H1 (cell line): Measurements from ENCODE around the gene PRKG2. TPM values are rescaled to one million over a fixed set of nuclear protein-coding genes. Genes with fewer than 3 reads are reported as not detected.

Source experiments
- CTCF ChIA-PET: fragments of 300-600 bp; sonication (Branson Sonifier 250); formaldehyde crosslinking; loops from one replicate; lab custom pipeline; 2021; ENCODE audit not compliant: partially characterized antibody; lab: Charles Lee
- POLR2A ChIA-PET: fragments of 300-600 bp; sonication (Branson Sonifier 250); formaldehyde crosslinking; loops from one replicate; lab custom pipeline; 2021; ENCODE audit warnings: inconsistent platforms; ENCODE audit not compliant: partially characterized antibody; lab: Charles Lee
- DNase-seq, 2 experiments: peaks; one replicate each; pipeline versions ENCODE4 v3.0.0 to v3.0.0-alpha.2; 2010 to 2022; ENCODE audit warnings: low spot score in 2 of 2, low read depth in 1 of 2, mixed read lengths in 1 of 2
- FAIRE-seq: peaks from 2 replicates; lab custom pipeline; 2011; peaks lifted over from hg19 to GRCh38; lab: Jason Lieb, UNC
- H2AFZ ChIP-seq: 2 replicates; pipeline ENCODE4 v1.8.1; 2012; ENCODE audit warnings: low read length, inconsistent platforms
- H2AK5ac ChIP-seq: 2 replicates; pipeline ENCODE4 v1.6.1; 2013; ENCODE audit warnings: low read depth, low read length
- H2BK120ac ChIP-seq: replicated peaks from 2 replicates; pipeline ENCODE3; 2013; ENCODE audit warnings: low read depth, low read length, inconsistent platforms
- H2BK12ac ChIP-seq: 2 replicates; pipeline ENCODE4 v1.6.1; 2013; ENCODE audit warnings: low read depth, low read length
- H2BK15ac ChIP-seq: 2 replicates; pipeline ENCODE4 v1.6.1; 2013; ENCODE audit warnings: low read length
- H2BK20ac ChIP-seq: 2 replicates; pipeline ENCODE4 v1.6.1; 2013; ENCODE audit warnings: low read length
- H2BK5ac ChIP-seq: 2 replicates; pipeline ENCODE4 v1.6.1; 2013; ENCODE audit warnings: low read depth, low read length
- H3K14ac ChIP-seq: 2 replicates; pipeline ENCODE4 v1.6.1; 2013; ENCODE audit warnings: inconsistent platforms; ENCODE audit not compliant: insufficient read length
- H3K18ac ChIP-seq: 2 replicates; pipeline ENCODE4 v1.6.1; 2013; ENCODE audit warnings: low read length; ENCODE audit errors: extremely low read depth
- H3K23ac ChIP-seq: 2 replicates; pipeline ENCODE4 v1.6.1; 2013; ENCODE audit warnings: inconsistent platforms; ENCODE audit not compliant: insufficient read length
- H3K23me2 ChIP-seq: 2 replicates; pipeline ENCODE4 v1.6.1; 2013; ENCODE audit warnings: low read depth, low read length
- H3K27ac ChIP-seq: 2 replicates; pipeline ENCODE4 v1.6.1; 2011; ENCODE audit warnings: low read depth, low read length, inconsistent platforms
- H3K27me3 ChIP-seq, 4 experiments: replicated peaks in 1 of 4; 1 replicate in 1 of 4; 2 replicates in 3 of 4; pipeline versions ENCODE4 v1.6.1 to v1.8.1; 2011 to 2013; ENCODE audit warnings: low read length in 3 of 4, mild to moderate bottlenecking in 3 of 4, inconsistent platforms in 2 of 4, mixed read lengths in 2 of 4, moderate library complexity in 1 of 4; ENCODE audit not compliant: control insufficient read depth in 3 of 4, insufficient read depth in 3 of 4; ENCODE audit errors: extremely low read depth in 1 of 4
- H3K36me3 ChIP-seq, 4 experiments: 2 replicates each; pipeline versions ENCODE4 v1.6.1 to v1.8.1; 2011 to 2013; ENCODE audit warnings: mild to moderate bottlenecking in 4 of 4, low read length in 3 of 4, moderate library complexity in 2 of 4, control low read depth in 1 of 4, inconsistent platforms in 1 of 4; ENCODE audit not compliant: insufficient read depth in 4 of 4, control insufficient read depth in 2 of 4
- H3K4ac ChIP-seq: replicated peaks from 2 replicates; pipeline ENCODE3; 2013; ENCODE audit warnings: low read length, low read depth, mixed read lengths, inconsistent platforms; ENCODE audit not compliant: insufficient read length
- H3K4me1 ChIP-seq, 4 experiments: replicated peaks in 1 of 4; 1 replicate in 1 of 4; 2 replicates in 3 of 4; pipeline versions ENCODE4 v1.6.1 to v1.8.1; 2011 to 2013; ENCODE audit warnings: low read length in 3 of 4, inconsistent platforms in 2 of 4, mixed read lengths in 1 of 4; ENCODE audit not compliant: insufficient read depth in 4 of 4, control insufficient read depth in 3 of 4
- H3K4me2 ChIP-seq, 2 experiments: 2 replicates each; pipeline versions ENCODE4 v1.6.1 to v1.8.1; 2011 to 2013; ENCODE audit warnings: low read depth in 2 of 2, low read length in 2 of 2, control low read depth in 1 of 2, inconsistent platforms in 1 of 2, mild to moderate bottlenecking in 1 of 2; ENCODE audit not compliant: insufficient read depth in 1 of 2
- H3K4me3 ChIP-seq, 4 experiments: fragments of 200-600, 300-600 bp in 1 of 4; sonication (generic), shearing (Covaris generic), sonication (Bioruptor Twin) in 1 of 4; 2 replicates each; pipeline versions ENCODE4 v1.5.1 to v1.8.1; 2011 to 2016; ENCODE audit warnings: low read length in 4 of 4, low read depth in 3 of 4, control low read depth in 2 of 4, inconsistent platforms in 2 of 4, mild to moderate bottlenecking in 2 of 4, mixed read lengths in 1 of 4, moderate library complexity in 1 of 4; ENCODE audit not compliant: insufficient read depth in 2 of 4; ENCODE audit errors: extremely low read depth in 1 of 4
- H3K56ac ChIP-seq: replicated peaks from 2 replicates; pipeline ENCODE3; 2013; ENCODE audit warnings: low read depth, mild to moderate bottlenecking, mixed read lengths, low read length, inconsistent platforms; ENCODE audit not compliant: insufficient read length
- H3K79me1 ChIP-seq: 2 replicates; pipeline ENCODE4 v1.6.1; 2013; ENCODE audit warnings: low read depth, low read length, control low read depth
- H3K79me2 ChIP-seq, 2 experiments: 2 replicates each; pipeline versions ENCODE4 v1.6.1 to v1.8.1; 2012 to 2013; ENCODE audit warnings: low read length in 2 of 2, mild to moderate bottlenecking in 2 of 2, inconsistent platforms in 1 of 2; ENCODE audit not compliant: insufficient read depth in 2 of 2, control insufficient read depth in 1 of 2
- H3K9ac ChIP-seq, 4 experiments: replicated peaks in 1 of 4; 1 replicate in 1 of 4; 2 replicates in 3 of 4; pipeline versions ENCODE4 v1.6.1 to v1.8.1; 2011 to 2013; ENCODE audit warnings: low read depth in 3 of 4, low read length in 3 of 4, control low read depth in 2 of 4, mild to moderate bottlenecking in 2 of 4, moderate library complexity in 2 of 4, inconsistent platforms in 1 of 4; ENCODE audit errors: extremely low read depth in 1 of 4
- H3K9me3 ChIP-seq, 2 experiments: 2 replicates each; pipeline versions ENCODE4 v1.6.1 to v1.8.1; 2012 to 2013; ENCODE audit warnings: mild to moderate bottlenecking in 2 of 2, moderate library complexity in 2 of 2, control low read depth in 1 of 2, inconsistent platforms in 1 of 2, low read depth in 1 of 2, low read length in 1 of 2, mixed read lengths in 1 of 2; ENCODE audit not compliant: insufficient read depth in 2 of 2
- H4K20me1 ChIP-seq, 2 experiments: replicated peaks in 1 of 2; 2 replicates each; pipeline versions ENCODE3 to v1.8.1; 2011 to 2013; ENCODE audit warnings: inconsistent platforms in 2 of 2, low read length in 2 of 2, mild to moderate bottlenecking in 1 of 2; ENCODE audit not compliant: insufficient read depth in 2 of 2, control insufficient read depth in 1 of 2
- H4K5ac ChIP-seq: 2 replicates; pipeline ENCODE4 v1.6.1; 2013; ENCODE audit warnings: low read length, low read depth, mixed read lengths, inconsistent platforms; ENCODE audit not compliant: insufficient read length
- H4K8ac ChIP-seq: 2 replicates; pipeline ENCODE4 v1.8.0; 2013; ENCODE audit warnings: mild to moderate bottlenecking, moderate library complexity, low read length, inconsistent platforms; ENCODE audit not compliant: insufficient read depth; ENCODE audit errors: extremely low read depth
- H4K91ac ChIP-seq: replicated peaks from 2 replicates; pipeline ENCODE3; 2013; ENCODE audit warnings: low read length, mixed read lengths, inconsistent platforms; ENCODE audit not compliant: insufficient read length
- BACH1 ChIP-seq: IDR thresholded peaks from 2 replicates; pipeline ENCODE4 v1.6.1; 2012; ENCODE audit warnings: low read length, improper control_type of control experiment
- EGR1 ChIP-seq: IDR thresholded peaks from 2 replicates; pipeline ENCODE4 v1.6.1; 2011; ENCODE audit warnings: low read depth, low read length, borderline replicate concordance
- JUND ChIP-seq: IDR thresholded peaks from 2 replicates; pipeline ENCODE4 v1.6.1; 2011; ENCODE audit warnings: mild to moderate bottlenecking, improper control_type of control experiment, low read length
- PHF8 ChIP-seq: fragments of 200-600 bp; sonication (generic); conservative IDR thresholded peaks from 2 replicates; pipeline ENCODE4 v1.7.1; 2012; ENCODE audit warnings: low read depth, mild to moderate bottlenecking, inconsistent platforms, low read length, moderate library complexity
- POU5F1 ChIP-seq: IDR thresholded peaks from 2 replicates; pipeline ENCODE4 v1.6.1; 2011; ENCODE audit warnings: low read depth, mild to moderate bottlenecking, low read length, moderate library complexity
- RFX5 ChIP-seq: IDR thresholded peaks from 2 replicates; pipeline ENCODE4 v1.6.1; 2011; ENCODE audit warnings: low read depth, low read length, improper control_type of control experiment, borderline replicate concordance
- RNF2 ChIP-seq: fragments of 200-900, 300-1000 bp; sonication (generic); IDR thresholded peaks from 2 replicates; pipeline ENCODE4 v1.7.1; 2016; ENCODE audit warnings: borderline replicate concordance, low read depth, mild to moderate bottlenecking, antibody characterized with exemption, low read length; ENCODE audit not compliant: poor library complexity, severe bottlenecking; ENCODE audit errors: missing control alignments
- SIX5 ChIP-seq: IDR thresholded peaks from 2 replicates; pipeline ENCODE4 v1.6.1; 2011; ENCODE audit warnings: mild to moderate bottlenecking, low read depth, low read length
- WGBS, 2 experiments: shearing (Covaris generic) in 1 of 2; methylation state at CpG; one replicate each; pipeline versions ENCODE4 v1.1.6 to v1.1.7; 2013 to 2015; ENCODE audit warnings: low lambda C conversion rate in 2 of 2, mixed read lengths in 2 of 2, inconsistent platforms in 1 of 2, low coverage in 1 of 2, missing lambda C conversion rate in 1 of 2; ENCODE audit not compliant: insufficient replicate concordance in 2 of 2, insufficient coverage in 1 of 2, insufficient read length in 1 of 2; ENCODE audit errors: extremely low coverage in 1 of 2, missing lambda C conversion rate in 1 of 2; 5-methylcytosine and 5-hydroxymethylcytosine counted together
- polyA plus RNA-seq, 7 experiments: library from polyadenylated mRNA; depleted of rRNA in 3 of 7; stranded (reverse) in 5 of 7; unstranded in 2 of 7; fragments of >200 nt in 5 of 7; fragments of 200-250 nt in 2 of 7; gene quantifications; 1 replicate in 5 of 7; 2 replicates in 1 of 7; 4 replicates in 1 of 7; pipeline versions ENCODE4 v1.2.1 to v1.2.3, GENCODE V29; 2011 to 2013; ENCODE audit warnings: missing spikeins in 2 of 7, mixed read lengths in 2 of 7
- total RNA-seq: library from RNA; stranded (reverse); fragmentation: NEBNext Ultra II Directional; extraction: Animal tissue kit (Norgen Biotek cat#: 25700); gene quantifications from 2 replicates; pipeline ENCODE4 v1.2.1, GENCODE V29; 2021
- TF ChIP-seq, protein P1 (sequence below): IDR thresholded peaks from 2 replicates; pipeline ENCODE4 v1.6.1; 2012; ENCODE audit warnings: low read length, inconsistent platforms
- TF ChIP-seq, protein P2 (sequence below): IDR thresholded peaks from 2 replicates; pipeline ENCODE4 v1.6.1; 2012; ENCODE audit warnings: inconsistent platforms
- TF ChIP-seq, protein P3 (sequence below): IDR thresholded peaks from 2 replicates; pipeline ENCODE4 v1.6.1; 2012; ENCODE audit warnings: inconsistent platforms

The PRKG2 gene
- total and polyA plus RNA-seq, 2 of the 8 experiments (the other 6 are each of a cell fraction or from before 2014, with no cell fraction given) = 0.45 to 1.2 TPM

DNA sequence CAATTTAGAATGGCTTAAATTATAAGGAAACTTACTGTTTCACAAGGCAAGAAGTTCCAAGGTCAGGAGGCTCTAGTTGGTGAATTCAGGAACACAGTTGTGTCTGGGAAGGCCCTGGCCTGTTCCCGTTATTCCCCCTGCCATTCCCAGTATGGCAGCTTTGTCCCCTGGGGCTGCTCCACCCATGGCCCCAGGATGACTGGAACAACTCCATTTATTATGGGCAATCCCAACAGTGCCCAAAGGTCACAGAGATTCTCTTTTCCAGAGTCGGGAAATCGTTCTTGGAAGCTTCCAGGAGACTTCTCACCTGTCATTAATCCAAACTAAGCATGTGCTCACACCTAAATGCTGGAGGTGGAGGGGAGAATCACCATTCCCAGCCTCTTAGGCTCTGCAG lies 2.8 kb upstream of the PRKG2 start:
- no peak for FAIRE-seq
- WGBS, 2 experiments = 85% methylated on average over 3 of the region's 3 CpGs; no CpG with 5 or more reads in 1 of the 2 experiments
- TF ChIP-seq JUND = no peak
- TF ChIP-seq PHF8 = no peak
- TF ChIP-seq EGR1 = no peak
- TF ChIP-seq, protein P1, sequence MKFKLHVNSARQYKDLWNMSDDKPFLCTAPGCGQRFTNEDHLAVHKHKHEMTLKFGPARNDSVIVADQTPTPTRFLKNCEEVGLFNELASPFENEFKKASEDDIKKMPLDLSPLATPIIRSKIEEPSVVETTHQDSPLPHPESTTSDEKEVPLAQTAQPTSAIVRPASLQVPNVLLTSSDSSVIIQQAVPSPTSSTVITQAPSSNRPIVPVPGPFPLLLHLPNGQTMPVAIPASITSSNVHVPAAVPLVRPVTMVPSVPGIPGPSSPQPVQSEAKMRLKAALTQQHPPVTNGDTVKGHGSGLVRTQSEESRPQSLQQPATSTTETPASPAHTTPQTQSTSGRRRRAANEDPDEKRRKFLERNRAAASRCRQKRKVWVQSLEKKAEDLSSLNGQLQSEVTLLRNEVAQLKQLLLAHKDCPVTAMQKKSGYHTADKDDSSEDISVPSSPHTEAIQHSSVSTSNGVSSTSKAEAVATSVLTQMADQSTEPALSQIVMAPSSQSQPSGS = no peak
- no peak for TF ChIP-seq BACH1
- TF ChIP-seq, protein P2, sequence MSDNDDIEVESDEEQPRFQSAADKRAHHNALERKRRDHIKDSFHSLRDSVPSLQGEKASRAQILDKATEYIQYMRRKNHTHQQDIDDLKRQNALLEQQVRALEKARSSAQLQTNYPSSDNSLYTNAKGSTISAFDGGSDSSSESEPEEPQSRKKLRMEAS = no peak
- no peak for TF ChIP-seq SIX5
- no peak for TF ChIP-seq RFX5
- TF ChIP-seq POU5F1 = no peak
- TF ChIP-seq, protein P3, sequence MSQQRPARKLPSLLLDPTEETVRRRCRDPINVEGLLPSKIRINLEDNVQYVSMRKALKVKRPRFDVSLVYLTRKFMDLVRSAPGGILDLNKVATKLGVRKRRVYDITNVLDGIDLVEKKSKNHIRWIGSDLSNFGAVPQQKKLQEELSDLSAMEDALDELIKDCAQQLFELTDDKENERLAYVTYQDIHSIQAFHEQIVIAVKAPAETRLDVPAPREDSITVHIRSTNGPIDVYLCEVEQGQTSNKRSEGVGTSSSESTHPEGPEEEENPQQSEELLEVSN = no peak
- TF ChIP-seq RNF2 = no peak
- TF ChIP-seq, all 59 proteins: peak for 0

More for the DNA sequence above, 2.8 kb upstream of the PRKG2 start:
- H3K4me3 ChIP-seq = no peak overlapping the region
- POLR2A ChIA-PET = no interaction called here
- H2AK5ac ChIP-seq = no peak overlapping the region
- H3K36me3 ChIP-seq = no peaks in the 10 kb centered on the region
- H3K79me2 ChIP-seq = no peaks in the 10 kb centered on the region
- H3K9ac ChIP-seq = no peak overlapping the region
- no peak overlapping the region for H3K14ac ChIP-seq
- no peak overlapping the region for H3K4me2 ChIP-seq
- no peak overlapping the region for H2BK20ac ChIP-seq
- peaks cover 0 to 3% (median 1%) of the 10 kb centered on the region in 4 experiments; a peak in 3 of 7 replicates for H3K4me1 ChIP-seq
- no peak overlapping the region for H2BK120ac ChIP-seq
- H4K5ac ChIP-seq = no peak overlapping the region
- no peak overlapping the region for H2BK15ac ChIP-seq
- no peak overlapping the region for H3K18ac ChIP-seq
- no peaks in the 10 kb centered on the region for H3K79me1 ChIP-seq
- H3K4ac ChIP-seq = no peak overlapping the region
- peaks cover 0 to 2% of the 10 kb centered on the region in 2 experiments for H4K20me1 ChIP-seq
- H4K8ac ChIP-seq = no peak overlapping the region
- no peak overlapping the region for H2BK5ac ChIP-seq
- no peak overlapping the region for H3K27ac ChIP-seq
- no peak overlapping the region for H4K91ac ChIP-seq
- H3K9me3 ChIP-seq = no peaks in the 10 kb centered on the region
- CTCF ChIA-PET = interaction anchor here (1.2 kb wide), 1 partner anchor 42 kb away, joined by 3 read pairs; no protein-coding TSS in a partner anchor
- no peak overlapping the region for H2BK12ac ChIP-seq
- H3K23me2 ChIP-seq = peaks cover 6% of the 10 kb centered on the region; the same call in 1 of the 2 replicates
- no peak overlapping the region for H3K23ac ChIP-seq
- H3K56ac ChIP-seq = no peak overlapping the region
- DNase-seq = no peak
- no peak overlapping the region for H2AFZ ChIP-seq
- peaks cover 22 to 42% (median 36%) of the 10 kb centered on the region in 4 experiments for H3K27me3 ChIP-seq
